ENCODE data around the gene MAGOHB.

MAGOHB gene

DNA sequence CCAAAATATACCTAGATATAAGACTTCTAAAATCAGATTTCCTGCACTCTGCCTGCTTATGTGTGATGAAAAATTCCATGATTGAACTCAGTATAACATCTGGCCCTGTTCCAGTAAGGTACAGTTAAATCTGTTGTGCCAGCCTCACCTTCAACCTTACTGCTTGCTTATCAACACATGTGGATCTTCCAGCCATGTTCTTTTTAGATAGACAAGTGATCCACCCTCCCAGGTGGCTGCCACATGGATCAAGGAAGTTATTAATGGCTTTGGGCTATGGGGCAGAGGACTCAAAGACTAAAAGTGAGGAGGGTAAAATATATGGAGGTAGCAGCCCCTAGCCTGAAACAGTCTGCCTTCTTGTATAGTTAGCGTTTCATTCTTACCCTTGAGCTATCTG, 25.3 kb upstream of the MAGOHB start:
- no peak for DNase-seq (ENCODE audit: low spot score)
- in situ Hi-C loops (cut with MboI; ENCODE audit: low sequenced_read_pairs, unreplicated experiment): no loop called here
- TF ChIP-seq, protein P1, sequence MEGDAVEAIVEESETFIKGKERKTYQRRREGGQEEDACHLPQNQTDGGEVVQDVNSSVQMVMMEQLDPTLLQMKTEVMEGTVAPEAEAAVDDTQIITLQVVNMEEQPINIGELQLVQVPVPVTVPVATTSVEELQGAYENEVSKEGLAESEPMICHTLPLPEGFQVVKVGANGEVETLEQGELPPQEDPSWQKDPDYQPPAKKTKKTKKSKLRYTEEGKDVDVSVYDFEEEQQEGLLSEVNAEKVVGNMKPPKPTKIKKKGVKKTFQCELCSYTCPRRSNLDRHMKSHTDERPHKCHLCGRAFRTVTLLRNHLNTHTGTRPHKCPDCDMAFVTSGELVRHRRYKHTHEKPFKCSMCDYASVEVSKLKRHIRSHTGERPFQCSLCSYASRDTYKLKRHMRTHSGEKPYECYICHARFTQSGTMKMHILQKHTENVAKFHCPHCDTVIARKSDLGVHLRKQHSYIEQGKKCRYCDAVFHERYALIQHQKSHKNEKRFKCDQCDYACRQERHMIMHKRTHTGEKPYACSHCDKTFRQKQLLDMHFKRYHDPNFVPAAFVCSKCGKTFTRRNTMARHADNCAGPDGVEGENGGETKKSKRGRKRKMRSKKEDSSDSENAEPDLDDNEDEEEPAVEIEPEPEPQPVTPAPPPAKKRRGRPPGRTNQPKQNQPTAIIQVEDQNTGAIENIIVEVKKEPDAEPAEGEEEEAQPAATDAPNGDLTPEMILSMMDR (IDR thresholded peaks at IDR 0.05; ENCODE audit: borderline replicate concordance, control extremely low read depth, extremely low read depth, insufficient read depth, missing control alignments): no peak

DNA sequence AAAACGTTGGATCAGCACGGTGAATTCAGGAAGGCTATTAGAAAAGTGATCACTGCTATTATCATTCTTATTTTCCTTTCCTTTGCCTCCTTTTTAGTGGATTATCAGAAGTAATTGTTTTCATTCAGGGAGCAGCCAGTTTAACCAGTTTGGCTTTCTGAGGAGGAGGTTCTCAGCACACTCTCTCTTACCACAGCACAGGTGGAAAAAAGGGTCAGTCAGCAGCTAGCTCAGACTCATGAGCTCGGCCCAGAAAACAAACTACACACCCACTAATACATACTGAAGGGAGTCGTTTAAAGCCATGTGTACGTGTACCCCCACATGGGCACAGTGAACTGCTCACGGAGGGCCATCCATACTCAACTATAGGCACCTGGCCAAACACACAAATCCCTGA, 23.2 kb upstream of the MAGOHB start:
- no peak for DNase-seq (ENCODE audit: low spot score)
- TF ChIP-seq, protein P1 (IDR thresholded peaks at IDR 0.05; ENCODE audit: borderline replicate concordance, control extremely low read depth, extremely low read depth, insufficient read depth, missing control alignments): no peak
- in situ Hi-C loops (cut with MboI; ENCODE audit: low sequenced_read_pairs, unreplicated experiment): no loop called here

DNA sequence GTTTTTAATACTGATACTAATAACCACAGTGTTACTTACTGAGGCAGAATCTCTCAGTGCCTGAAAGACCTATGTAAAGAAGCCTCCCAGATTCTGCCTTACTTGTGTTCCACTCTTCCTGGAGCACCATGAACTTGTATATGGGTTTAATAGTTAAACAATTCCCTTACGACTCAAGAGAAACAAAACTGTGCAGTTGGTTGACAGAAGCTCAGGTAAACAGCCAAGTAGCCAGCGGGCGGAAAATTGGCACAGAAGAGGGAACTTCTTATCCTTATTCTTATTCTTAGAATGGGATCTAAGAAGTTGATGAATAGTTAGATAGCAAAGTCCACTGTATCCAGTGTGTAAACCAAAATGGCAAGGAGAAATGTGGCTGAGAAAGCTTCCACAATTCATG, 22.7 kb upstream of the MAGOHB start:
- in situ Hi-C loops (cut with MboI; ENCODE audit: low sequenced_read_pairs, unreplicated experiment): no loop called here
- TF ChIP-seq, protein P1 (IDR thresholded peaks at IDR 0.05; ENCODE audit: borderline replicate concordance, control extremely low read depth, extremely low read depth, insufficient read depth, missing control alignments): no peak
- DNase-seq (ENCODE audit: low spot score): no peak

DNA sequence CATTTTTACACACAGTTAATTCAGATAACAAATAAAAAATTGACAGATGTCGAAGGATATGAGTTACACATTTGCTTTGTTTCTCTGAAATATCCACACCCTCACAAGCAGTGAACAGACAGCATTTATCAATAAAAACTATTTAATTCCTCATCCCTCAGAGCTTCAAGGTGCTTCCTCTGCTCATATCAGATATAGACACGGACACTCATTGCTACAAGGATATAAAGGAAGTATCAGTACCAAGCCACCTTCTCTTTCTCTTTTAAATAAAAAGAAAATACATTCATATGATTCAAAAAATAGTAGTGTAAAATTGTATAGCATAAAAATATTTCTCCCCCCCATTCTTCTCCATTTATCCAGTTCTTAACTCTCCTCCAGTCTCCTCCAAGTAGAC, 21.9 kb upstream of the MAGOHB start:
- in situ Hi-C loops (cut with MboI; ENCODE audit: low sequenced_read_pairs, unreplicated experiment): no loop called here
- TF ChIP-seq, protein P1 (IDR thresholded peaks at IDR 0.05; ENCODE audit: borderline replicate concordance, control extremely low read depth, extremely low read depth, insufficient read depth, missing control alignments): no peak
- no peak for DNase-seq (ENCODE audit: low spot score)

DNA sequence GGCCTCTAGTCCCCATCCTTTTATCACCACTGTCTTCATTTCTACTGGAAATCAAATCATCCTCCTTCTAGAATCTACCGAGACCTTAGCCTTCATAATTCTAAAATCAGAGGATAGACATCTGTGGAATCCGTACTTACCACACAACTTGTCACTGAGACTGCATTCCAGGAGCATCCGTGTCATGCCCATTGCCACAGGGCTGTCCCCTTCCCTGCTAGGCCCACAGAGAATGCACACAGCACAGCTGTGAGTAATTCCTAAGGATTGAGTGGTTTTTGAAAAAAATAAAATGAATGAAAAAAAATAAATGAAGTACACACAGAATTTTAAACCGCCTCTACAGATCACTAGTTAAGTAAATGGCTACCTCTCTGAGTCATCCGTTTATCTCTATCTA, 21.0 kb upstream of the MAGOHB start:
- TF ChIP-seq, protein P1 (IDR thresholded peaks at IDR 0.05; ENCODE audit: borderline replicate concordance, control extremely low read depth, extremely low read depth, insufficient read depth, missing control alignments): no peak
- DNase-seq (ENCODE audit: low spot score): no peak

DNA sequence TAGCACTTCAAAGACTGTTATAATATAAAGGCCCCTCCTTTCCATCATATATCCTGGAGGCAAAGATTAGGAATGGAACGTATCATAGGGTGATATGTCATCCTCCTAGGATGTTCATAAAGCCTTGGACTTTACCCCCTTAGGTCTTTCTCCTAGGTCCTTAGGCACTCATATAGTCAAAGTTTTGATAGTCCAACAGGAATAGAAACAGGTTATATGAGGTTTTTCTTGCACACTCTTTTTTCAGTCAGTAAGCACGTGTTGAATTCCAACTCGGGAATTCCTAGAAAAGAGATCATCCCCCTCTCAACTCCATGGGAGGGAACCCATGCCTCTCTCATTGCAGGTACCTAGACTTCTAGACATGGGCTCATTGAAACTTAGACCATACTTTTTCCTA, 20.1 kb upstream of the MAGOHB start:
- in situ Hi-C loops (cut with MboI; ENCODE audit: low sequenced_read_pairs, unreplicated experiment): no loop called here
- TF ChIP-seq, protein P1 (IDR thresholded peaks at IDR 0.05; ENCODE audit: borderline replicate concordance, control extremely low read depth, extremely low read depth, insufficient read depth, missing control alignments): no peak
- no peak for DNase-seq (ENCODE audit: low spot score)

More for the DNA sequence above, 21.0 kb upstream of the MAGOHB start:
- in situ Hi-C loops (cut with MboI; ENCODE audit: low sequenced_read_pairs, unreplicated experiment): no loop called here

DNA sequence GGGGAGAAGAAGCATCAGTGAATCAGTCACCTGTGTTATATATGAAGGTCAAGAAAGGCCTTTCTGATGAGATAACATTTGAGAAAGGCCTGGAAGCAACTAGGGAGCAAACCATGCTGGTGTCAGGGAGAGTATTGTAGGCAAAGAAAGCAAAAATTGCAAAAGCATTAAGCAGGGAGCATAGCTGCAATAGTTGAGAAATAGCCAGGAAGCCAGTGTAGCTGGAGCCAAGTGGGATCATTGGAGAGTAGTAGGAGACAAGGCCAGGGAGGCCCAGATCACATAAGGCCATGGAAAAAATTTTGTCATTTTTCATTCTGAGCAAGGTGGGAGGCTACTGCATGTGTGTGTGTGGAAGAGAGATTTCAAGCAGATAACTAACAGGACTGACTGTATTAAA, 18.8 kb upstream of the MAGOHB start:
- no peak for DNase-seq (ENCODE audit: low spot score)
- TF ChIP-seq, protein P1 (IDR thresholded peaks at IDR 0.05; ENCODE audit: borderline replicate concordance, control extremely low read depth, extremely low read depth, insufficient read depth, missing control alignments): no peak

More for the DNA sequence above, 18.8 kb upstream of the MAGOHB start:
- in situ Hi-C loops (cut with MboI; ENCODE audit: low sequenced_read_pairs, unreplicated experiment): no loop called here
